Vagina (tissue), 2 donors: ENCODE measurements around the gene MARCHF9.

Source experiments
- POLR2A ChIP-seq, 2 donors: fragments of 450-650 bp; IDR thresholded peaks; one replicate each; pipeline ENCODE4 v1.6.1; 2017; ENCODE audit warnings: antibody characterized with exemption in 2 of 2, mild to moderate bottlenecking in 2 of 2, moderate library complexity in 2 of 2
- POLR2AphosphoS5 ChIP-seq, 2 donors: sonication (generic); formaldehyde crosslinking; IDR thresholded peaks; one replicate each; pipeline ENCODE4 v1.9.0; 2017; ENCODE audit warnings: antibody characterized with exemption in 2 of 2, mild to moderate bottlenecking in 2 of 2, low read depth in 1 of 2; ENCODE audit not compliant: insufficient read depth in 1 of 2
- TF ChIP-seq, protein P1 (sequence below), 3 experiments: fragments of 450-650 bp in 2 of 3; fragments of 200-600 bp in 1 of 3; sonication (generic) in 1 of 3; IDR thresholded peaks; one replicate each; pipeline ENCODE4 v1.5.1; 2017 to 2019; ENCODE audit warnings: antibody characterized with exemption in 3 of 3, mild to moderate bottlenecking in 2 of 3, moderate library complexity in 2 of 3

DNA sequence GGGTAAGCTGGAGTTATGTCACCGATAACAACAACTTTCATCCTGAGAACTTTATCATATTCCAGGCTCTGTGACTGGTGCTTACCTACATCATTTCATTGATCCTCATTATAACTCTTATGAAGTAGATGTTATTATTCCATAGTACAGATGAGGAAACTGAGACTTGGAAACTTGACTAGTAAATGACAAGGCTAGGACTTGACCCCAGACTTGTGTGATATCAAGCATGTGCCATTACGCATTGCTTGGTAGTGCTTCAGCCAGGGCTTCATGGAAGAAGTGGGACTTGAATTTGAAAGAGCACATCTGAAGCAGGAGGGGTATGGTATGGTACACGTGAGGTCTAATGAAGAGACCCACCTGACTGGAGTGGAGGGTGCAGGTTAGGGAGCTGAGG, 51.8 kb downstream of the MARCHF9 start:
- TF ChIP-seq, protein P1, sequence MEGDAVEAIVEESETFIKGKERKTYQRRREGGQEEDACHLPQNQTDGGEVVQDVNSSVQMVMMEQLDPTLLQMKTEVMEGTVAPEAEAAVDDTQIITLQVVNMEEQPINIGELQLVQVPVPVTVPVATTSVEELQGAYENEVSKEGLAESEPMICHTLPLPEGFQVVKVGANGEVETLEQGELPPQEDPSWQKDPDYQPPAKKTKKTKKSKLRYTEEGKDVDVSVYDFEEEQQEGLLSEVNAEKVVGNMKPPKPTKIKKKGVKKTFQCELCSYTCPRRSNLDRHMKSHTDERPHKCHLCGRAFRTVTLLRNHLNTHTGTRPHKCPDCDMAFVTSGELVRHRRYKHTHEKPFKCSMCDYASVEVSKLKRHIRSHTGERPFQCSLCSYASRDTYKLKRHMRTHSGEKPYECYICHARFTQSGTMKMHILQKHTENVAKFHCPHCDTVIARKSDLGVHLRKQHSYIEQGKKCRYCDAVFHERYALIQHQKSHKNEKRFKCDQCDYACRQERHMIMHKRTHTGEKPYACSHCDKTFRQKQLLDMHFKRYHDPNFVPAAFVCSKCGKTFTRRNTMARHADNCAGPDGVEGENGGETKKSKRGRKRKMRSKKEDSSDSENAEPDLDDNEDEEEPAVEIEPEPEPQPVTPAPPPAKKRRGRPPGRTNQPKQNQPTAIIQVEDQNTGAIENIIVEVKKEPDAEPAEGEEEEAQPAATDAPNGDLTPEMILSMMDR (IDR thresholded peaks at IDR 0.05): no peak
- no peak for TF ChIP-seq POLR2A (IDR thresholded peaks at IDR 0.05)
- no peak for TF ChIP-seq POLR2AphosphoS5 (IDR thresholded peaks at IDR 0.05; ENCODE audit: insufficient read depth in 1 of 2, low read depth in 1 of 2)
